K562 (cell line): Measurements from ENCODE around the gene P2RY13.

Experiments used
- CEBPB ChIP-seq: fragments of 450-650 bp; IDR thresholded peaks from 2 replicates; pipeline ENCODE4 v1.6.1; 2016; ENCODE audit warnings: missing genetic modification characterization, missing compliant biosample characterization
- EP300 ChIP-seq: IDR thresholded peaks from 2 replicates; pipeline ENCODE4 v1.6.1; 2012; ENCODE audit warnings: low read length, improper control_type of control experiment
- ETV6 ChIP-seq, 3 experiments: fragments of 150-350 bp in 1 of 3; sonication (generic) in 1 of 3; formaldehyde crosslinking in 1 of 3; IDR thresholded peaks; 2 replicates each; pipeline versions ENCODE4 v1.6.1 to v1.8.0; 2014 to 2022; ENCODE audit warnings: borderline replicate concordance in 2 of 3, low read depth in 2 of 3, antibody characterized with exemption in 1 of 3, low read length in 1 of 3, mild to moderate bottlenecking in 1 of 3, missing genetic modification reagents in 1 of 3
- FOS ChIP-seq: IDR thresholded peaks from 3 replicates; pipeline ENCODE4 v1.6.1; 2011; ENCODE audit not compliant: insufficient read length; ENCODE audit errors: extremely low read depth
- GABPA ChIP-seq: fragments of 200-800 bp; sonication (Bioruptor generic); conservative IDR thresholded peaks from 2 replicates; pipeline ENCODE4 v1.6.1; 2016; ENCODE audit warnings: low read depth, missing genetic modification characterization, missing compliant biosample characterization
- KLF1 ChIP-seq: fragments of 450-650 bp; IDR thresholded peaks from 2 replicates; pipeline ENCODE4 v1.6.1; 2016; ENCODE audit warnings: missing genetic modification characterization, missing compliant biosample characterization
- RB1 ChIP-seq: fragments of 450-650 bp; IDR thresholded peaks from 2 replicates; pipeline ENCODE4 v1.6.1; 2017; ENCODE audit warnings: low read depth, mild to moderate bottlenecking
- SMARCB1 ChIP-seq: IDR thresholded peaks from 2 replicates; pipeline ENCODE4 v1.6.1; 2011; ENCODE audit warnings: improper control_type of control experiment, low read depth; ENCODE audit not compliant: insufficient read length
- TAF9B ChIP-seq: fragments of 450-650 bp; IDR thresholded peaks from 2 replicates; pipeline ENCODE4 v1.6.1; 2018; ENCODE audit warnings: mild to moderate bottlenecking; ENCODE audit not compliant: partially characterized antibody
- ZBTB1 ChIP-seq: sonication (generic); formaldehyde crosslinking; IDR thresholded peaks from 2 replicates; pipeline ENCODE4 v1.8.1; 2023; ENCODE audit warnings: missing genetic modification reagents, low read depth, mild to moderate bottlenecking, borderline replicate concordance
- ZBTB7A ChIP-seq: IDR thresholded peaks from 2 replicates; pipeline ENCODE4 v1.6.1; 2011; ENCODE audit warnings: low read depth, mild to moderate bottlenecking, low read length, moderate library complexity, borderline replicate concordance; ENCODE audit not compliant: control insufficient read depth
- TF ChIP-seq, protein P1 (sequence below), 3 experiments: IDR thresholded peaks in 2 of 3; conservative IDR thresholded peaks in 1 of 3; 2 replicates each; pipeline ENCODE4 v1.5.1; 2011 to 2012; ENCODE audit warnings: low read length in 3 of 3, mild to moderate bottlenecking in 3 of 3, control low read depth in 2 of 3, improper control_type of control experiment in 1 of 3, inconsistent platforms in 1 of 3, low read depth in 1 of 3, mixed read lengths in 1 of 3, moderate library complexity in 1 of 3; ENCODE audit not compliant: insufficient read depth in 2 of 3
- TF ChIP-seq, protein P2 (sequence below): sonication (generic); formaldehyde crosslinking; IDR thresholded peaks from 2 replicates; pipeline ENCODE4 v1.8.1; 2022; ENCODE audit warnings: missing genetic modification reagents
- TF ChIP-seq, protein P3 (sequence below): sonication (generic); formaldehyde crosslinking; IDR thresholded peaks from 2 replicates; pipeline ENCODE4 v1.9.0; 2022; ENCODE audit warnings: mild to moderate bottlenecking, missing genetic modification reagents

DNA sequence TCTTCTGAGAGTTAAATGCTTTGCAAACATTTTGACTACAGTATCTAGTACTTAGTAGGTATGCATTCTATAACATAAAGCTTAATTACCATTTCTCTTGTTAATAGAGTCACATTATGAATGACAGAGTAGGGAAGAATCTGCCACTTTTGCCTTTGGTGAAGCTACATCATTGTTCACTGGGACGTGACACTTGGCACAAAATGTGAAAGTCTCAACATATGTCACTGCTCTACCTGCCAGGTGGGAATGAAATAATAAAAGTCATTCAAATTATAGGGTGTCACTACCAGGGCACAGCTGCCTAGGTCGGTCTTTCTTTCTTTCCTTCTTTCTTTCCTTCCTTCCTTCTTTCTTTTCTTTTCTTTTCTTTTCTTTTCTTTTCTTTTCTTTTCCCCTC lies 30.3 kb downstream of the P2RY13 start:
- TF ChIP-seq, protein P1, sequence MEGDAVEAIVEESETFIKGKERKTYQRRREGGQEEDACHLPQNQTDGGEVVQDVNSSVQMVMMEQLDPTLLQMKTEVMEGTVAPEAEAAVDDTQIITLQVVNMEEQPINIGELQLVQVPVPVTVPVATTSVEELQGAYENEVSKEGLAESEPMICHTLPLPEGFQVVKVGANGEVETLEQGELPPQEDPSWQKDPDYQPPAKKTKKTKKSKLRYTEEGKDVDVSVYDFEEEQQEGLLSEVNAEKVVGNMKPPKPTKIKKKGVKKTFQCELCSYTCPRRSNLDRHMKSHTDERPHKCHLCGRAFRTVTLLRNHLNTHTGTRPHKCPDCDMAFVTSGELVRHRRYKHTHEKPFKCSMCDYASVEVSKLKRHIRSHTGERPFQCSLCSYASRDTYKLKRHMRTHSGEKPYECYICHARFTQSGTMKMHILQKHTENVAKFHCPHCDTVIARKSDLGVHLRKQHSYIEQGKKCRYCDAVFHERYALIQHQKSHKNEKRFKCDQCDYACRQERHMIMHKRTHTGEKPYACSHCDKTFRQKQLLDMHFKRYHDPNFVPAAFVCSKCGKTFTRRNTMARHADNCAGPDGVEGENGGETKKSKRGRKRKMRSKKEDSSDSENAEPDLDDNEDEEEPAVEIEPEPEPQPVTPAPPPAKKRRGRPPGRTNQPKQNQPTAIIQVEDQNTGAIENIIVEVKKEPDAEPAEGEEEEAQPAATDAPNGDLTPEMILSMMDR (IDR thresholded peaks at IDR 0.05 in 2 of 3, conservative IDR thresholded peaks at IDR 0.05 in 1 of 3; ENCODE audit: insufficient read depth in 2 of 3, low read depth in 1 of 3, low read length in 3 of 3) = no peak
- TF ChIP-seq, protein P2, sequence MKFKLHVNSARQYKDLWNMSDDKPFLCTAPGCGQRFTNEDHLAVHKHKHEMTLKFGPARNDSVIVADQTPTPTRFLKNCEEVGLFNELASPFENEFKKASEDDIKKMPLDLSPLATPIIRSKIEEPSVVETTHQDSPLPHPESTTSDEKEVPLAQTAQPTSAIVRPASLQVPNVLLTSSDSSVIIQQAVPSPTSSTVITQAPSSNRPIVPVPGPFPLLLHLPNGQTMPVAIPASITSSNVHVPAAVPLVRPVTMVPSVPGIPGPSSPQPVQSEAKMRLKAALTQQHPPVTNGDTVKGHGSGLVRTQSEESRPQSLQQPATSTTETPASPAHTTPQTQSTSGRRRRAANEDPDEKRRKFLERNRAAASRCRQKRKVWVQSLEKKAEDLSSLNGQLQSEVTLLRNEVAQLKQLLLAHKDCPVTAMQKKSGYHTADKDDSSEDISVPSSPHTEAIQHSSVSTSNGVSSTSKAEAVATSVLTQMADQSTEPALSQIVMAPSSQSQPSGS (CRISPR knock-in tag) = no peak
- no peak for TF ChIP-seq ETV6 (IDR thresholded peaks at IDR 0.05; ENCODE audit: borderline replicate concordance in 1 of 2, low read depth in 2 of 2, low read length in 1 of 2)
- no peak for TF ChIP-seq ETV6 (CRISPR knock-in tag; IDR thresholded peaks at IDR 0.05; ENCODE audit: borderline replicate concordance)
- TF ChIP-seq, protein P3, sequence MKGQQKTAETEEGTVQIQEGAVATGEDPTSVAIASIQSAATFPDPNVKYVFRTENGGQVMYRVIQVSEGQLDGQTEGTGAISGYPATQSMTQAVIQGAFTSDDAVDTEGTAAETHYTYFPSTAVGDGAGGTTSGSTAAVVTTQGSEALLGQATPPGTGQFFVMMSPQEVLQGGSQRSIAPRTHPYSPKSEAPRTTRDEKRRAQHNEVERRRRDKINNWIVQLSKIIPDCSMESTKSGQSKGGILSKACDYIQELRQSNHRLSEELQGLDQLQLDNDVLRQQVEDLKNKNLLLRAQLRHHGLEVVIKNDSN = no peak
- no peak for TF ChIP-seq ZBTB1 (CRISPR knock-in tag)
- TF ChIP-seq TAF9B = no peak
- no peak for TF ChIP-seq EP300
- TF ChIP-seq ZBTB7A = no peak
- TF ChIP-seq FOS = no peak
- no peak for TF ChIP-seq KLF1 (tag)
- TF ChIP-seq SMARCB1 = no peak
- TF ChIP-seq CEBPB = no peak
- no peak for TF ChIP-seq GABPA (tag)
- no peak for TF ChIP-seq RB1
